PC-9 (cell line): ENCODE data around the gene C1R. TPM values are rescaled to one million over a fixed set of nuclear protein-coding genes. Genes with fewer than 3 reads are reported as not detected.
"Not testable (repeated sequence)": the region's sequence is repeated elsewhere in the genome, so short reads cannot be mapped to it uniquely, and the experiment has no call there.

Source experiments
- BruUV-seq: library from RNA; stranded (reverse); fragments of 400-500 nt; replicated peaks from 2 replicates; lab custom pipeline; 2021; lab: Mats Ljungman, UMichigan
- CTCF ChIA-PET: fragments of 300-600 bp; sonication (Branson Sonifier 250); formaldehyde crosslinking; loops from one replicate; lab custom pipeline; 2022; ENCODE audit warnings: antibody characterized with exemption; lab: Charles Lee
- POLR2A ChIA-PET: fragments of 300-600 bp; sonication (Branson Sonifier 250); formaldehyde crosslinking; loops from one replicate; lab custom pipeline; 2022; ENCODE audit warnings: antibody characterized with exemption; ENCODE audit not compliant: unreplicated experiment; lab: Charles Lee
- DNase-seq, 2 experiments: peaks; one replicate each; pipeline versions ENCODE4 v3.0.0 to v3.0.0-alpha.2; 2015 to 2022; ENCODE audit warnings: mixed read lengths in 1 of 2
- H2AFZ ChIP-seq: fragments of 200-600 bp; sonication (generic); 2 replicates; pipeline ENCODE4 v1.8.1; 2017; ENCODE audit warnings: antibody characterized with exemption
- H3F3A ChIP-seq: fragments of 200-600 bp; sonication (generic); 2 replicates; pipeline ENCODE4 v1.8.1; 2017; ENCODE audit warnings: antibody characterized with exemption, mild to moderate bottlenecking, low read depth; ENCODE audit not compliant: insufficient read depth
- H3K27ac ChIP-seq: fragments of 200-600 bp; sonication (generic); 2 replicates; pipeline ENCODE4 v1.6.1; 2016; ENCODE audit warnings: mixed run types
- H3K27me3 ChIP-seq: fragments of 200-600 bp; sonication (generic); 2 replicates; pipeline ENCODE4 v1.6.1; 2016; ENCODE audit warnings: low read depth, mixed run types; ENCODE audit not compliant: insufficient read depth
- H3K36me3 ChIP-seq: fragments of 200-600 bp; sonication (generic); 2 replicates; pipeline ENCODE4 v1.6.1; 2016; ENCODE audit warnings: low read depth, mixed run types
- H3K4me1 ChIP-seq: fragments of 200-600 bp; sonication (generic); replicated peaks from 2 replicates; pipeline ENCODE4 v1.6.1; 2016; ENCODE audit warnings: mixed run types; ENCODE audit not compliant: insufficient read depth
- H3K4me2 ChIP-seq: fragments of 200-600 bp; sonication (generic); 2 replicates; pipeline ENCODE4 v1.6.1; 2017; ENCODE audit warnings: mixed run types
- H3K4me3 ChIP-seq: fragments of 200-600 bp; sonication (generic); 2 replicates; pipeline ENCODE4 v1.6.1; 2016; ENCODE audit warnings: mixed run types
- H3K79me2 ChIP-seq: fragments of 200-600 bp; sonication (generic); 2 replicates; pipeline ENCODE4 v1.6.1; 2017; ENCODE audit warnings: low read depth, mixed run types
- H3K9me2 ChIP-seq: fragments of 200-600 bp; sonication (generic); 2 replicates; pipeline ENCODE4 v1.8.1; 2017; ENCODE audit warnings: mild to moderate bottlenecking; ENCODE audit not compliant: insufficient read depth
- H3K9me3 ChIP-seq: fragments of 200-600 bp; sonication (generic); 2 replicates; pipeline ENCODE4 v1.8.1; 2016; ENCODE audit warnings: low read depth; ENCODE audit not compliant: insufficient read depth
- H4K20me1 ChIP-seq: fragments of 200-600 bp; sonication (generic); 2 replicates; pipeline ENCODE4 v1.8.1; 2017; ENCODE audit not compliant: insufficient read depth
- CTCF ChIP-seq: fragments of 200-600 bp; sonication (generic); conservative IDR thresholded peaks from 2 replicates; pipeline ENCODE4 v1.6.1; 2017; ENCODE audit warnings: mixed run types, antibody characterized with exemption, mild to moderate bottlenecking, moderate library complexity
- EZH2 ChIP-seq: fragments of 200-600 bp; sonication (generic); IDR thresholded peaks from 2 replicates; pipeline ENCODE4 v1.8.0; 2017; ENCODE audit warnings: antibody characterized with exemption, low read depth
- intact Hi-C: fragments of 100-400 bp; cut with micrococcal nuclease; formaldehyde crosslinking; loops from one replicate; pipeline ENCODE4 v1.10.0; 2022; ENCODE audit not compliant: unreplicated experiment
- total RNA-seq: library from RNA; stranded (reverse); gene quantifications from 2 replicates; pipeline ENCODE4 v1.2.3, GENCODE V29; 2021

The C1R gene
- total RNA-seq, 1 experiment from 2014 or later, result 24.0 TPM

- H2AFZ ChIP-seq, result peak overlapping the region; percentile 88
- H3K27ac ChIP-seq, result peak overlapping the region; percentile 76
- H3K36me3 ChIP-seq, result peaks cover 20% of the 10 kb centered on the region
- H3F3A ChIP-seq, result peaks cover 26% of the 10 kb centered on the region
- H3K79me2 ChIP-seq, result peaks cover 39% of the 10 kb centered on the region
- no peaks in the 10 kb centered on the region for H3K9me2 ChIP-seq
- peaks cover 28% of the 10 kb centered on the region for H3K4me1 ChIP-seq
- no TSS peak for BruUV-seq
- ChIA-PET CTCF (interaction anchor here (0.5 to 2.7 kb wide), 10 partner anchors 14 to 568 kb away, joined by 3 to 15 read pairs (median 4); partner anchors contain the start of genes C12orf57, C1S, RNU7-1 and SPSB2), POLR2A (interaction anchor here (0.5 to 2.3 kb wide), 12 partner anchors 14 to 574 kb away, joined by 3 to 27 read pairs (median 5); partner anchors contain the start of genes C12orf57, GAPDH, RNU7-1 and USP5)
- H3K4me3 ChIP-seq, result peak overlapping the region; percentile 79
- peak overlapping the region; percentile 84 for H3K4me2 ChIP-seq
- H4K20me1 ChIP-seq, result peaks cover 4% of the 10 kb centered on the region; the same call in 1 of the 2 replicates
- TF ChIP-seq EZH2, result no peak
- no peak for TF ChIP-seq CTCF
- H3K9me3 ChIP-seq, result peaks cover 11% of the 10 kb centered on the region
- peak in 1 of 2 experiments; percentile 78 for DNase-seq
- intact Hi-C loops, result loop anchor here (1.0 to 2.0 kb wide), 5 partner anchors 47 to 239 kb away; partner anchors contain the start of genes C1S and LPCAT3
- H3K27me3 ChIP-seq, result no peaks in the 10 kb centered on the region
Observed at GRCh38 chr12:7107636-7108002, 15.4 kb upstream of the C1R start.

GRCh38 chr12:7107181-7107580 lies 14.9 kb upstream of the C1R start:
- H3K27me3 ChIP-seq, H3K9me2 ChIP-seq, H4K20me1 ChIP-seq, H2AFZ ChIP-seq, BruUV-seq, intact Hi-C loops, H3K27ac ChIP-seq, DNase-seq: not testable (repeated sequence)
- Histone ChIP-seq H3K4me3 (0 out of 2 replicates have a peak overlapping the region, but pooled peaks have one; percentile 14), H3K9me3 (peaks cover 11% of the 10 kb centered on the region), H3F3A (peaks cover 22% of the 10 kb centered on the region), H3K36me3 (peaks cover 20% of the 10 kb centered on the region), H3K4me2 (peak overlapping the region; percentile 51), H3K4me1 (peaks cover 28% of the 10 kb centered on the region), H3K79me2 (peaks cover 39% of the 10 kb centered on the region)
- CTCF ChIA-PET, result interaction anchor here (0.5 to 2.7 kb wide), 4 partner anchors 38 to 568 kb away, joined by 3 to 15 read pairs (median 4); partner anchors contain the start of genes C12orf57, C1S and RNU7-1
- POLR2A ChIA-PET, result interaction anchor here (0.6 to 2.3 kb wide), 5 partner anchors 13 to 255 kb away, joined by 4 to 27 read pairs (median 5); partner anchors contain the start of genes C12orf57, RNU7-1 and USP5

GRCh38 chr12:7106082-7106481 lies 13.8 kb upstream of the C1R start:
- Histone ChIP-seq H3K4me3 (no peak overlapping the region), H3K27ac (no peak overlapping the region), H4K20me1 (peaks cover 4% of the 10 kb centered on the region; the same call in 1 of the 2 replicates), H3K79me2 (peaks cover 39% of the 10 kb centered on the region), H3K36me3 (peaks cover 20% of the 10 kb centered on the region), H3K9me3 (peaks cover 11% of the 10 kb centered on the region), H3F3A (peaks cover 20% of the 10 kb centered on the region), H3K4me2 (no peak overlapping the region), H2AFZ (no peak overlapping the region), H3K27me3 (no peaks in the 10 kb centered on the region), H3K9me2 (no peaks in the 10 kb centered on the region), H3K4me1 (peaks cover 28% of the 10 kb centered on the region)
- ChIA-PET CTCF (interaction anchor here (0.6 kb wide), 1 partner anchor 97 kb away, joined by 3 read pairs; no protein-coding TSS in a partner anchor), POLR2A (no interaction called here)
- intact Hi-C loops, result no loop called here
- TF ChIP-seq EZH2 (no peak), CTCF (no peak)
- no TSS peak for BruUV-seq
- DNase-seq, result no peak
